Activated B cell treated with CpG ODN at 0.5 μM for 24 hours (primary cell): ENCODE results near the gene CYP46A1. TPM values are rescaled to one million over a fixed set of nuclear protein-coding genes. Genes with fewer than 3 reads are reported as not detected.

Experiments used
- ATAC-seq: fragments of 200-7000 bp; cut with Tn5 transposase; one replicate; pipeline ENCODE4 v1.10.0; 2021; ENCODE audit warnings: low read depth, mild to moderate bottlenecking, moderate library complexity
- CTCF ChIA-PET: fragments of 350-600 bp; sonication (Branson Sonifier 250); formaldehyde crosslinking; loops from one replicate; lab custom pipeline; 2021; ENCODE audit warnings: antibody characterized with exemption; lab: Charles Lee
- POLR2A ChIA-PET: fragments of 350-600 bp; sonication (Branson Sonifier 250); formaldehyde crosslinking; loops from one replicate; lab custom pipeline; 2021; ENCODE audit warnings: antibody characterized with exemption; lab: Charles Lee
- DNase-seq: peaks from one replicate; pipeline ENCODE4 v3.0.0; 2022
- H3K27ac Mint-ChIP-seq: one replicate; pipeline ENCODE4 v1.8.0; 2020; ENCODE audit warnings: mixed read lengths
- H3K27me3 Mint-ChIP-seq: one replicate; pipeline ENCODE4 v1.8.0; 2021; ENCODE audit warnings: mixed read lengths
- H3K36me3 Mint-ChIP-seq: one replicate; pipeline ENCODE4 v1.8.0; 2021; ENCODE audit warnings: low read depth, mixed read lengths
- H3K4me1 Mint-ChIP-seq: one replicate; pipeline ENCODE4 v1.8.0; 2021; ENCODE audit warnings: mixed read lengths
- H3K4me3 Mint-ChIP-seq: one replicate; pipeline ENCODE4 v1.8.0; 2020; ENCODE audit warnings: mild to moderate bottlenecking, mixed read lengths
- H3K9me3 Mint-ChIP-seq: one replicate; pipeline ENCODE4 v1.8.0; 2020; ENCODE audit warnings: mixed read lengths
- CTCF ChIP-seq: fragments of 200-600 bp; IDR thresholded peaks from one replicate; pipeline ENCODE4 v1.8.0; 2022; ENCODE audit warnings: antibody characterized with exemption, mild to moderate bottlenecking
- intact Hi-C: fragments of 100-400 bp; cut with micrococcal nuclease; formaldehyde crosslinking; loops from one replicate; pipeline ENCODE4 v1.15.1; 2024
- total RNA-seq: library from RNA; stranded (reverse); gene quantifications from 2 replicates; pipeline ENCODE4 v1.2.3, GENCODE V29; 2022

The CYP46A1 gene
- total RNA-seq, 1 donor from 2014 or later: not detected

GRCh38 chr14:99728231-99728920 lies 44.3 kb downstream of the CYP46A1 start:
- ChIA-PET POLR2A (no interaction called here), CTCF (no interaction called here)
- ATAC-seq (no peak), DNase-seq (peak; percentile 10)
- intact Hi-C loops: no loop called here
- TF ChIP-seq CTCF: no peak
- Mint-ChIP-seq H3K36me3 (no peaks in the 10 kb centered on the region), H3K4me3 (no peak overlapping the region), H3K27ac (no peak overlapping the region), H3K9me3 (no peaks in the 10 kb centered on the region), H3K4me1 (peaks cover 2% of the 10 kb centered on the region), H3K27me3 (peaks cover 38% of the 10 kb centered on the region)

GRCh38 chr14:99728981-99729451 lies 44.9 kb downstream of the CYP46A1 start:
- H3K27me3 Mint-ChIP-seq: peaks cover 43% of the 10 kb centered on the region
- peaks cover 2% of the 10 kb centered on the region for H3K4me1 Mint-ChIP-seq
- no peaks in the 10 kb centered on the region for H3K9me3 Mint-ChIP-seq
- intact Hi-C loops: no loop called here
- H3K36me3 Mint-ChIP-seq: no peaks in the 10 kb centered on the region
- TF ChIP-seq CTCF: no peak
- H3K4me3 Mint-ChIP-seq: no peak overlapping the region
- CTCF ChIA-PET: interaction anchor here (1.5 kb wide), 1 partner anchor 25 kb away, joined by 3 read pairs; no protein-coding TSS in a partner anchor
- no peak overlapping the region for H3K27ac Mint-ChIP-seq
- DNase-seq: peak; percentile 9
- no peak for ATAC-seq
- POLR2A ChIA-PET: no interaction called here

- H3K4me3 Mint-ChIP-seq: peak overlapping the region; percentile 32
- DNase-seq: peak; percentile 49
- peaks cover 2% of the 10 kb centered on the region for H3K4me1 Mint-ChIP-seq
- ChIA-PET CTCF (interaction anchor here (1.3 to 1.5 kb wide), 2 partner anchors 24 to 155 kb away, joined by 3 read pairs; no protein-coding TSS in a partner anchor), POLR2A (interaction anchor here (0.7 kb wide), 1 partner anchor 9 kb away, joined by 3 read pairs; no protein-coding TSS in a partner anchor)
- H3K36me3 Mint-ChIP-seq: no peaks in the 10 kb centered on the region
- peak; percentile 70 for ATAC-seq
- peaks cover 45% of the 10 kb centered on the region for H3K27me3 Mint-ChIP-seq
- TF ChIP-seq CTCF: no peak
- H3K27ac Mint-ChIP-seq: no peak overlapping the region
- intact Hi-C loops: loop anchor here (1.0 to 5.0 kb wide), 2 partner anchors 155 to 462 kb away; no protein-coding TSS in a partner anchor
- H3K9me3 Mint-ChIP-seq: no peaks in the 10 kb centered on the region
These were observed 46.1 kb downstream of the CYP46A1 start for GRCh38 chr14:99729991-99730875.

GRCh38 chr14:99730876-99731546 lies 46.9 kb downstream of the CYP46A1 start:
- peak overlapping the region; percentile 32 for H3K4me3 Mint-ChIP-seq
- ATAC-seq (no peak), DNase-seq (no peak)
- peaks cover 44% of the 10 kb centered on the region for H3K27me3 Mint-ChIP-seq
- no peaks in the 10 kb centered on the region for H3K9me3 Mint-ChIP-seq
- TF ChIP-seq CTCF: no peak
- intact Hi-C loops: loop anchor here (1.0 to 5.0 kb wide), 2 partner anchors 154 to 461 kb away; no protein-coding TSS in a partner anchor
- no peak overlapping the region for H3K27ac Mint-ChIP-seq
- no peaks in the 10 kb centered on the region for H3K36me3 Mint-ChIP-seq
- peaks cover 2% of the 10 kb centered on the region for H3K4me1 Mint-ChIP-seq
- CTCF ChIA-PET: interaction anchor here (1.3 kb wide), 1 partner anchor 155 kb away, joined by 3 read pairs; no protein-coding TSS in a partner anchor
- POLR2A ChIA-PET: no interaction called here
